ENCODE results near the gene PER1. TPM values are rescaled to one million over a fixed set of nuclear protein-coding genes. Genes with fewer than 3 reads are reported as not detected.

PER1 gene
- total RNA-seq, 1 experiment from 2014 or later: 87.6 TPM

DNA sequence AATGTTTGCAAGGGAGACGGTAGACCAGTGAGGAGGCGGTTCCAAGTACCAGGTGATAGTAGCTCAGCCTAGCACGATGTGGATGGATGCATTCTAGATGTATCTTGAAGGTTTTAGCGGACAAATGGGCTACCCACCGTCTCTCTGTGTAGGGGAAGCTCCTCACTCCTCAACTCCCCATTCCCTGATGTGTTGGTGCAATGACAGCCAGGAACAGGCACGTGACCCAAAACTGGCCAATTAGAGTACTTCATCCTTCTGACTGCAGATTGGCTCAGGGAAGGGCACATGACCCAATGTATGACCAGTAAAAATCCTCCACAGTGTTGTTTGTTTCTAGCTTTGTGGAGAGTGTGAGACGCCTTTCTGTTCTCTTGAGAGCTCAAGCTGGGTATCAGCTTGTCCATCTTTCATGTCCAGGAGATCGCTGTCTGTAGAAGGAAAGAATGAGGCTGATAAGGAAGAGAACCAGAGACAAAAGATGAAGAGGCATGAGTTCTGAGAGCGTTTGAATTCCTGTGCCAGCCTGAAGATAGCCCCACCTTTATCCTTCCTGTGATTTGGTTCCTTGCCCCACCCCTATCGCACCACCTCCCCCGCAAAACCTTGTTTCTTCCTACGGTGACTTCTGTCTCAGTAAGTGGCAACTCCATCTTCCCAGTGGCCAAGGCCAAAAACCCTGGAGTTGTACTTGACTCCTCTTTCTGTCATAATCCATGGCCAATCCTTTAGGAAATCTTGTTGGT is 40.0 kb upstream of the PER1 start (continued):
- TF ChIP-seq, protein P1, sequence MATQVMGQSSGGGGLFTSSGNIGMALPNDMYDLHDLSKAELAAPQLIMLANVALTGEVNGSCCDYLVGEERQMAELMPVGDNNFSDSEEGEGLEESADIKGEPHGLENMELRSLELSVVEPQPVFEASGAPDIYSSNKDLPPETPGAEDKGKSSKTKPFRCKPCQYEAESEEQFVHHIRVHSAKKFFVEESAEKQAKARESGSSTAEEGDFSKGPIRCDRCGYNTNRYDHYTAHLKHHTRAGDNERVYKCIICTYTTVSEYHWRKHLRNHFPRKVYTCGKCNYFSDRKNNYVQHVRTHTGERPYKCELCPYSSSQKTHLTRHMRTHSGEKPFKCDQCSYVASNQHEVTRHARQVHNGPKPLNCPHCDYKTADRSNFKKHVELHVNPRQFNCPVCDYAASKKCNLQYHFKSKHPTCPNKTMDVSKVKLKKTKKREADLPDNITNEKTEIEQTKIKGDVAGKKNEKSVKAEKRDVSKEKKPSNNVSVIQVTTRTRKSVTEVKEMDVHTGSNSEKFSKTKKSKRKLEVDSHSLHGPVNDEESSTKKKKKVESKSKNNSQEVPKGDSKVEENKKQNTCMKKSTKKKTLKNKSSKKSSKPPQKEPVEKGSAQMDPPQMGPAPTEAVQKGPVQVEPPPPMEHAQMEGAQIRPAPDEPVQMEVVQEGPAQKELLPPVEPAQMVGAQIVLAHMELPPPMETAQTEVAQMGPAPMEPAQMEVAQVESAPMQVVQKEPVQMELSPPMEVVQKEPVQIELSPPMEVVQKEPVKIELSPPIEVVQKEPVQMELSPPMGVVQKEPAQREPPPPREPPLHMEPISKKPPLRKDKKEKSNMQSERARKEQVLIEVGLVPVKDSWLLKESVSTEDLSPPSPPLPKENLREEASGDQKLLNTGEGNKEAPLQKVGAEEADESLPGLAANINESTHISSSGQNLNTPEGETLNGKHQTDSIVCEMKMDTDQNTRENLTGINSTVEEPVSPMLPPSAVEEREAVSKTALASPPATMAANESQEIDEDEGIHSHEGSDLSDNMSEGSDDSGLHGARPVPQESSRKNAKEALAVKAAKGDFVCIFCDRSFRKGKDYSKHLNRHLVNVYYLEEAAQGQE (IDR thresholded peaks at IDR 0.05; ENCODE audit: low read depth): no peak
- TF ChIP-seq SP1 (IDR thresholded peaks at IDR 0.05; ENCODE audit: low read depth): peak; percentile 29; the same call in 1 of the 2 replicates

DNA sequence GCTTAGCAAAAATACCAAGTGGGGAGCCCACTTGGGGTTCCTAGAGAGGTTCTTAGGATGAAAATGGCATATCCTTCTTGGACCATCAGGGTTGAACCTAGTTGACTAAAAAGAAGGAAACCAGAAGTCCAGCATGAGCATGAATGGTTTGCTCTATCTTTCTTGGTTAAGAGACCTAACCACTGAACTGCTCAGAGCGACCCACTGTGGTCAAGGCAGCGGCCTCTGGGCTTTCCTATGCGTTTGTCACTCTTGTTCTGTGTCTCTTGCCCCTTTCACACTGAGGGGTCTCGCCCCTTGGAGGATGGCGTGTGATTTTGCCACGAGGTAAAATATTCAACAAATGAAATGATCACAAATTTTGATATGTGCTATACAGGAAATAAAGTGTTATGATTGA is 38.3 kb upstream of the PER1 start:
- ChIA-PET RAD21 (ENCODE audit: low non-redundant PET in 1 of 2, low total read pairs in 2 of 2, uncharacterized antibody in 2 of 2, unreplicated experiment in 2 of 2) (interaction anchor here in 1 of 2 experiments (0.9 kb wide), 1 partner anchor 32 kb away, joined by 6 read pairs; no protein-coding TSS in a partner anchor), CTCF (interaction anchor here (1.0 to 1.9 kb wide), 3 partner anchors 31 to 110 kb away, joined by 3 to 6 read pairs (median 4); no protein-coding TSS in a partner anchor), POLR2A (interaction anchor here (0.6 to 6.9 kb wide), 13 partner anchors 16 to 104 kb away, joined by 3 to 63 read pairs (median 4); partner anchors contain the start of genes AURKB, CTC1 and SLC25A35)
- Histone ChIP-seq H3K9me2 (ENCODE audit: insufficient read depth) (no peaks in the 10 kb centered on the region), H4K20me1 (ENCODE audit: insufficient read depth) (no peaks in the 10 kb centered on the region), H3K36me3 (ENCODE audit: control insufficient read depth in 1 of 2, insufficient read depth in 2 of 2, low read length in 2 of 2) (no peaks in the 10 kb centered on the region), H3K9ac (ENCODE audit: low read length) (peak overlapping the region; percentile 54), H3K9me3 (ENCODE audit: control insufficient read depth in 1 of 2, insufficient read depth in 1 of 2, low read depth in 1 of 2, low read length in 2 of 2) (no peaks in the 10 kb centered on the region), H3K4me2 (ENCODE audit: low read length) (peak overlapping the region; percentile 94), H3K27ac (ENCODE audit: low read depth, low read length) (peak overlapping the region; percentile 48), H3K4me1 (ENCODE audit: control insufficient read depth in 1 of 2, insufficient read depth in 2 of 2, low read length in 2 of 2) (peaks cover 30 to 60% of the 10 kb centered on the region in 2 experiments), H3K27me3 (ENCODE audit: insufficient read depth, low read length) (no peaks in the 10 kb centered on the region), H3K4me3 (replicated peaks in 1 of 2; ENCODE audit: low read depth in 1 of 2, low read length in 2 of 2) (peak overlapping the region; percentile 75 to 83), H3K79me2 (ENCODE audit: insufficient read depth, low read length) (peaks cover 14% of the 10 kb centered on the region; the same call in 1 of the 2 replicates), H2AFZ (ENCODE audit: low read depth, low read length, poor library complexity, severe bottlenecking) (no peak overlapping the region)
- ATAC-seq: no peak
- intact Hi-C loops (cut with micrococcal nuclease): no loop called here
- BruUV-seq (replicated peaks): no TSS peak
- no peak for DNase-seq (ENCODE audit: low read depth, low spot score)
- TF ChIP-seq ZNF274 (IDR thresholded peaks at IDR 0.05; ENCODE audit: low read depth, low read length): no peak
- TF ChIP-seq, protein P2, sequence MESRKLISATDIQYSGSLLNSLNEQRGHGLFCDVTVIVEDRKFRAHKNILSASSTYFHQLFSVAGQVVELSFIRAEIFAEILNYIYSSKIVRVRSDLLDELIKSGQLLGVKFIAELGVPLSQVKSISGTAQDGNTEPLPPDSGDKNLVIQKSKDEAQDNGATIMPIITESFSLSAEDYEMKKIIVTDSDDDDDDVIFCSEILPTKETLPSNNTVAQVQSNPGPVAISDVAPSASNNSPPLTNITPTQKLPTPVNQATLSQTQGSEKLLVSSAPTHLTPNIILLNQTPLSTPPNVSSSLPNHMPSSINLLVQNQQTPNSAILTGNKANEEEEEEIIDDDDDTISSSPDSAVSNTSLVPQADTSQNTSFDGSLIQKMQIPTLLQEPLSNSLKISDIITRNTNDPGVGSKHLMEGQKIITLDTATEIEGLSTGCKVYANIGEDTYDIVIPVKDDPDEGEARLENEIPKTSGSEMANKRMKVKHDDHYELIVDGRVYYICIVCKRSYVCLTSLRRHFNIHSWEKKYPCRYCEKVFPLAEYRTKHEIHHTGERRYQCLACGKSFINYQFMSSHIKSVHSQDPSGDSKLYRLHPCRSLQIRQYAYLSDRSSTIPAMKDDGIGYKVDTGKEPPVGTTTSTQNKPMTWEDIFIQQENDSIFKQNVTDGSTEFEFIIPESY (IDR thresholded peaks at IDR 0.05; ENCODE audit: extremely low read depth, insufficient replicate concordance, low read length): no peak
- TF ChIP-seq CEBPB (IDR thresholded peaks at IDR 0.05; ENCODE audit: low read depth): no peak
- TF ChIP-seq, protein P3, sequence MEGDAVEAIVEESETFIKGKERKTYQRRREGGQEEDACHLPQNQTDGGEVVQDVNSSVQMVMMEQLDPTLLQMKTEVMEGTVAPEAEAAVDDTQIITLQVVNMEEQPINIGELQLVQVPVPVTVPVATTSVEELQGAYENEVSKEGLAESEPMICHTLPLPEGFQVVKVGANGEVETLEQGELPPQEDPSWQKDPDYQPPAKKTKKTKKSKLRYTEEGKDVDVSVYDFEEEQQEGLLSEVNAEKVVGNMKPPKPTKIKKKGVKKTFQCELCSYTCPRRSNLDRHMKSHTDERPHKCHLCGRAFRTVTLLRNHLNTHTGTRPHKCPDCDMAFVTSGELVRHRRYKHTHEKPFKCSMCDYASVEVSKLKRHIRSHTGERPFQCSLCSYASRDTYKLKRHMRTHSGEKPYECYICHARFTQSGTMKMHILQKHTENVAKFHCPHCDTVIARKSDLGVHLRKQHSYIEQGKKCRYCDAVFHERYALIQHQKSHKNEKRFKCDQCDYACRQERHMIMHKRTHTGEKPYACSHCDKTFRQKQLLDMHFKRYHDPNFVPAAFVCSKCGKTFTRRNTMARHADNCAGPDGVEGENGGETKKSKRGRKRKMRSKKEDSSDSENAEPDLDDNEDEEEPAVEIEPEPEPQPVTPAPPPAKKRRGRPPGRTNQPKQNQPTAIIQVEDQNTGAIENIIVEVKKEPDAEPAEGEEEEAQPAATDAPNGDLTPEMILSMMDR (IDR thresholded peaks at IDR 0.05 in 2 of 3, conservative IDR thresholded peaks at IDR 0.05 in 1 of 3; ENCODE audit: borderline replicate concordance in 1 of 3, insufficient read depth in 1 of 3, low read depth in 2 of 3, low read length in 2 of 3): no peak
- TF ChIP-seq, protein P4, sequence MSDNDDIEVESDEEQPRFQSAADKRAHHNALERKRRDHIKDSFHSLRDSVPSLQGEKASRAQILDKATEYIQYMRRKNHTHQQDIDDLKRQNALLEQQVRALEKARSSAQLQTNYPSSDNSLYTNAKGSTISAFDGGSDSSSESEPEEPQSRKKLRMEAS (IDR thresholded peaks at IDR 0.05): no peak
- TF ChIP-seq CBX3 (IDR thresholded peaks at IDR 0.05; ENCODE audit: low read depth): no peak
- TF ChIP-seq SIN3A (IDR thresholded peaks at IDR 0.05; ENCODE audit: low read depth): no peak
- no peak for TF ChIP-seq ZFX (IDR thresholded peaks at IDR 0.05)
- no peak for TF ChIP-seq JUND (IDR thresholded peaks at IDR 0.05)
- TF ChIP-seq YY1 (IDR thresholded peaks at IDR 0.05; ENCODE audit: extremely low read depth, insufficient replicate concordance, low read depth, low read length): no peak
- no peak for TF ChIP-seq FOSL1 (IDR thresholded peaks at IDR 0.05; ENCODE audit: low read depth)
